WI38 (cell line): ENCODE data around the gene BBS4.

Source experiments
- H3K4me3 ChIP-seq: 2 replicates; pipeline ENCODE4 v1.5.1; 2011; ENCODE audit warnings: low read depth, mild to moderate bottlenecking, control low read depth, low read length
- CTCF ChIP-seq: IDR thresholded peaks from 2 replicates; pipeline ENCODE4 v1.5.1; 2012; ENCODE audit warnings: low read depth, mild to moderate bottlenecking, control low read depth, low read length

Gene BBS4

GRCh38 chr15:72737723-72738122, 51.7 kb downstream of the BBS4 start:
- no peak for TF ChIP-seq CTCF
- no peak overlapping the region for H3K4me3 ChIP-seq

DNA sequence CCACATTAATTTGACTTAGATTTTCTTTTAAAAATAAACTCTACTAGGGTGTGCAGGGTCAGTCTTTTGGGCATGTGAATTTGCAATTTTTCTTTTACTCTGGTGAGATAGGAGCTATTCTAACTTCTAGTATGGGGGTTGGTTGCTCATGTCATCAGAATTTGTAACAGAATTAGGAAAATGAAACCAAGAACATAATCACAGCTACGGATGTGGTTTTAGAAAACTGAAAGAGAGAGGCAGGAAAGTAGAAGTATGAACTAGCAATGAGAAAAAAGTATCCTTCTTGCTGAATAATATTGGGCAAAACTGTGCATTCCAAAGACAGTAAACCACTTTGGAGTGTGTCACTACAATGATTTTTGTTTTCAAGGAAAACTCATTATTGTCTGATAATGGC, 54.2 kb downstream of the BBS4 start:
- no peak for TF ChIP-seq CTCF
- no peak overlapping the region for H3K4me3 ChIP-seq

GRCh38 chr15:72749700-72750099, 63.7 kb downstream of the BBS4 start:
- no peak overlapping the region for H3K4me3 ChIP-seq
- TF ChIP-seq CTCF: no peak

DNA sequence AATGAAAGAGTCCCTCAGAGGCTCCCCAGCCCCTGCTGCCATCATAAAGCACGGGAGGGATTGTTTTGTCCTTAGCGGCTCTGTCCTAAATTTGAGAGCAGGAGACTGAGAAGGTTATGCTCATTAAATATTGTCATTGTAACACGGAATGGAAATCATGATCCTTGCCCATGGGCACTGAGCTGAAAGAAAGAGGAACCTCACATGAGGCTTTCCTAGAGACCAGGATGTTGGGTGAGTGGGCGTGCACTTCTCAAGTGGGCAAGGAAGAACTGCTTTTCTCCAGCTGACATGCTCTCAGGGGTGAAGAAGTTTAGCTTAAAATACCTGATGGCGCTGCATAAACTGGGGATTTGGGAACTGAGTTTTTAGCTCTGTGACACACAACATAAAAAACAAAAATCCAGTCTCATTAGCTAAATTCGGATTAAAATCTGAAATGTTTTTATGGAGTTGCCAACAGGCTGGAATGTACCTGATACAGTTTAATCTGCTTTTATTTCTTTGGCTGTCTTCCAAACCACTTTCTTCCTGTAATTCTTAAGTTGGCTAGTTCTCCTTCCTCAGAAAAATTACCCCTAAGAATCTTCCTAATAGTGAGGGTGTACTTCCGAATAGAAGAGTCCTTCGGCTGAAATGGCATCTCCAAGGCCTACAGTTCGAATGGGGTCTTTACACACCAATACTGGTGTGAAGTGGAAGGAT, 65.9 kb downstream of the BBS4 start:
- H3K4me3 ChIP-seq: no peak overlapping the region
- no peak for TF ChIP-seq CTCF

GRCh38 chr15:72754096-72754495, 68.1 kb downstream of the BBS4 start:
- TF ChIP-seq CTCF: no peak
- H3K4me3 ChIP-seq: no peak overlapping the region

DNA sequence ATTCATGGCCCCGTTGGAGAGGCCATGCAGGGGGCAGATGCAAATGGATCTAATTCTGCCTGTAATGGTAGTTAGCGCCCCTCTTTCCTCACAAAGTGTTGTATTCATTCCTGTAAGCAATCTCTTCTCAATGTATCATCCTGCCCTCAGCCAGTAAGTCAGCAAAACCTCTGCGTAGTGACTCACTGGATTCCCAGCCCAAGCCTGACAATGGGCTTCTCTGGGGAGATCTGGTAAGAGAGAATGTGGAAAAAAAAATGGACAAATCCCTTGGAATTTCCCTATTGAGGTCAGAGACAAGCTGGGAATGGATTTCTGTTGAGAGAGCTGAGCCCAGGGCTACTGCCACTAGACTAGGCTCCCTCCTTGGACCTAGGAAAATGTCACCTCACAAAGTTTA, 72.2 kb downstream of the BBS4 start:
- H3K4me3 ChIP-seq: no peak overlapping the region
- no peak for TF ChIP-seq CTCF

DNA sequence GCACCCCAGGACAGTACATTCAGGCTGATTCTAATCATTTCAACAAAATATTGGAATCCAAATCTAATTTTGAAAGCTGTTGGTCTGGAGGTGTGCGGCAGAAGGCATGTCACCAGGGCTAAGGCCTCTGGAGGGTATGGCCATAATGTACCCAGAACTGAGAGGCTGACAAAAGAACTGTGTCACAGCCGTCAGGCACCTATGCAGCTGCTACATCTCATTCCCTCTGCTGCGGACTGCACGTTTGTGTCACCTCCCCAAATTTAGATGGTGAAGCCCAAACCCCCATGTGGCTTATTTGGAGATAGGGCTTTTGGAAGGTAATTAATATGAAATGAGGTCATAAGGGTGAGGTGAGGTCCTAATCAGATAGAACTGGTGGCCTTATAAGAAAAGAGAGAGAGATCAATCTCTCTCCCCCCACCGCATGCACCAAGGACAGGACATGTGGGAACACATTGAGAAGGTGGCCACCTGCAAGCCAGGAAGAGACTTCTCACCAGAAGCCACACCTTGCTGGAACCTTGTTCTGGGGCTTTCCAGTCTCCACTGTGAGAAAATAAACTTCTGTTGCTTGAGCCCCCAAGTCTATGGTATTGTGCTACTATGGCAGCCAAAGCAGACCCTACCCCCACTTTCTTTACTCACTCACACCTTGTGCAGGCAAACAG, 74.7 kb downstream of the BBS4 start:
- no peak for TF ChIP-seq CTCF
- H3K4me3 ChIP-seq: no peak overlapping the region
